ENCODE results near the gene MPIG6B.

The MPIG6B gene

DNA sequence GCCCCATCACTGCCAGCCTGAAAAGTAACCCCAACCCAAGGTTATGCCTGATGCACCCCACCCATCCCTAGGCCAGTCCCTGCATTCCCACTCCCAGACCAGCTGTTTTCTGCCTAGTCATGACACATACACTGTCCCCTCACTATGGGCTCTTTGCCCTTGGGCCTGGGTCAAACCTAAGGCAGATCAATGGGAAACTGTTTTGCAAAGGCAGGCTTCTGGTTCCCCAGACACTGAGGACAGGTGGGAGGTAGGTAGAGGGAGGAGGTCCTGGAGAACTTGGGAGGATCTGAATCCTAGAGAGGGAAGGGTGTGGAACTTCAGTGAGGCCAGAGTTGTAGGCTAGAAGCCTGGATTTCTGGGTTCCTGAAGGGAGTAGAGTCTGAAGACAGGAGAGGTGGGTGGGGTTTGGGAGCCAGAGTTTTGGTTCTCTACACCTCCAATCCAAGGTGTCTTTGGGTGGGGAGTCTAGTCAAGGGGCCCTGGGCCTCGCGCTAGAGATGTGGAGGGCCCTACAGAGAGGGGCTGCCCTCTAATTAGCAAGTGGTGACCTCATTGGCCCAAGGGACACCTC lies 11.2 kb downstream of the MPIG6B start:
- no peak for DNase-seq (ENCODE audit: low read depth, low spot score)
- peak overlapping the region; percentile 98 for H3K4me3 ChIP-seq (ENCODE audit: low read length)

DNA sequence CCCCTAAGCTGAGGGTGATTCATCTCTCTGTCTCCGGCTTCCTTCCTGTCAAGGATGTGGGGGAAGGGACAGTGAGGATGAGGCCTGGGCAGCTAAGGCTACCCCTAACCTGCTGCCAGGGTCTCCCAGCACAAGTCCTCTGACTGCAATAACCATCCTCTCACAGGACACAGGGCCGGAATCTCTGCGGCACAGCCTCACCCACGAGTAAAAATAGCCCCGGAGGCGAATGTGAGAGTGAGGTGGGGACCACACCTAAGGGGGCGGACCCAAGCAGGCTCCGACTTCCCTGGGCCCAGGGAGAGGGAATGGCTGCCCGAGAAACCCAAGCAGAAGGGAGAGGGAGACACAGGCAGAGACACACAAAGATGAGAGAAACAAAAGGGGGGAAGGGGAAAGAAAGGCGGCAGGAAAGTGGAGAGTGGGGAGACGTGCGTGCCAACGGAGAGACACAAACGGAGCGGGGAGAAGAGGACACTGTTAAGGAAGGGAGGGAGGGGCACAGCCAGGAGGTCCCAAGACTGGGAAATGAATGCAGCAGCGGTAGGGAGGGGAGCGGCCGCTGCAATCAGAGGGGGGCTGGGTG lies 11.7 kb downstream of the MPIG6B start:
- DNase-seq (ENCODE audit: low read depth, low spot score): peak; percentile 53
- H3K4me3 ChIP-seq (ENCODE audit: low read length): peak overlapping the region; percentile 98

DNA sequence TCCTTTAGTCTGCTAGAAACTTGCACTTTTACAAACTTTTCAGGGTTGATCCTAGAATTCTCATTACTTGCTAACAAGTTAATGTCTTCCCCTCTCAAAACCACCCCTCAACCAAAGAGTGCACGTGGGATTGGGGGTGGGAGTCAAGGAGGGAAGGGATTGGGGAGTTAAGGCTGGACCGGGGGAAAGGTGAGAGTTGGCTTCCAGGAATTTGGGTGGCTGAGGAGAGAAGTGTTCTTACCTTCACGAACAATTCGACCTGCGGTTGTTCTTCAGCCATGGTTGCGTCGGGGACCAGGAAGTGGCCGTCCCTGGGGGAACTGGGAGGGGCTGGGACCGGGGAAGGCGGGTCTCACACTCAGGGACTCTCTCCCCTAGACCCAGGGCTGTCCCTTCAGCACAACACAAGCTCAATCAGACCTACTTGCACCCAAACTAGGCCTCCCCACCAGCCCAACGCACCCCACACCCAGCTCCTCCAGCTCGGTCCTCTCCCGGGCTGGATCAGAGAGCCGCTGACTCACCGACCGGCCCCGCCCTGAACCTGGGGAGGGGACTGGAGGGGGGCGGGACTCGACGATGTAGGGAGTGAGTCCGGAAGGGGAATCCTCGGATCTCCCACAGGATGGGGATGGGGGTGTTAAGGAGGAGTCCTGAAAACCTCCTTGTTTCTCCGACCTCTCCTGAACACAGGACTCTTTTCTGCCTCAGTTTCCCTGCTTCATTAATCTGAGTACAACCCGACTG lies 13.0 kb downstream of the MPIG6B start, which contains the start of gene CLIC1:
TSS of gene CLIC1 (minus strand) at position 510 of the 747 bp plus-strand sequence. CDS start at position 280, 230 bp downstream.
- peak; percentile 73 for DNase-seq (ENCODE audit: low read depth, low spot score)
- peak within 1 kb of the TSS; percentile 98 for H3K4me3 ChIP-seq (ENCODE audit: low read length)

DNA sequence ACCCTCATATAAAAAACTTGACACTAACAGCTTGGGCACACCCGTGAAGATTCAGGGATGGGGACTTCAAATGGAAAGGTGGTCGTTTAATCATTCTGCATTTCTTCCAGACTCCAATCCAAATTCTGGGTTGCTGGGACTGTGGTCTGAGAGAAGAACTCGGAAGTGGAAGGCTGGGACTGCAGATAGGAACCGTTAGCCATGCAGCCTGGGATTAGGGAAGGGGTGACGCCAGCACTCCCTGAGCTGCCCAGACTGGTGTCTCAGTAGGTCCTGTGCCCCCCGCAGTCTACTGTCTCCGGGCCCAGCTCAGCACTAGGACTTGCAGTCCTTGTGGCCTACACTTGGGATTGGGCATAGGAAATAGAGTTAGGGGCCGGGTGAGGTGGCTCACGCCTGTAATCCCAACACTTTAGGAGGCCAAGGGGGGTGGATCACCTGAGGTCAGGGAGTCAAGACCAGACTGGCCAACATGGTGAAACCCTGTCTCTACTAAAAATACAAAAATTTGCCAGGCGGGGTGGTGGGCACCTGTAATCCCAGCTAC lies 13.7 kb downstream of the MPIG6B start:
- H3K4me3 ChIP-seq (ENCODE audit: low read length): peak overlapping the region; percentile 98
- no peak for DNase-seq (ENCODE audit: low read depth, low spot score)

DNA sequence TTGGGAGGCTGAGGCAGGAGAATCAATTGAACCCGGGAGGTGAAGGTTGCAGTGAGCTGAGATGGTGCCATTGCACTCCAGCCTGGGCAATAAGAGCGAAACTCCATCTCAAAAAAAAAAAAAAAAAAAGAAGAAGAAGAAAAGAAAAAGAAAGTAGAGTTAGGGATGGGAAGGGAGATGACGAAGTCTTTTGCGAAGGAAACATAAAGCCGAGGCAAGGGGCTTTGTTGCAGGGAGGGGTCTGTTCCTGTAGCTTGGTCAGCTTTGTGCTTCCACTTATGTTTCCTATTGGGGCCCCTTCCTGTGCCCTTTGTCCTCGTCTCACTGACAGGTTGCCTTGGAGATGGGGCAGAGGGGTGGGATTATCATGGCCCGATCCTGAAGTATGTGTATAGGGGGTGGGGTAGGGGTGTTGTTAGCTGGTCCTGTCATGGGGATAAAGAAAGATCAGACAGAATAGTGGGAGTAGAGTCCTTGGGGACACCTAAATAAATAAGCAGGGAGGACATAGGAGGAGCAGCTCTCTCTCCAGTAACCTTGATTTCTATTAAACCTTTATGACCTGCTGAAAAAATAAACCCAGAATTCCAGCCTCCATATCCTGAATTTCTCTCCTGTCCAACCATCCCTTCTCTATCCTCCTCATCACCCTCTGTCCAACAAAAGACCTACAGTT lies 14.3 kb downstream of the MPIG6B start:
- peak; percentile 67 for DNase-seq (ENCODE audit: low read depth, low spot score)
- H3K4me3 ChIP-seq (ENCODE audit: low read length): peak overlapping the region; percentile 98

DNA sequence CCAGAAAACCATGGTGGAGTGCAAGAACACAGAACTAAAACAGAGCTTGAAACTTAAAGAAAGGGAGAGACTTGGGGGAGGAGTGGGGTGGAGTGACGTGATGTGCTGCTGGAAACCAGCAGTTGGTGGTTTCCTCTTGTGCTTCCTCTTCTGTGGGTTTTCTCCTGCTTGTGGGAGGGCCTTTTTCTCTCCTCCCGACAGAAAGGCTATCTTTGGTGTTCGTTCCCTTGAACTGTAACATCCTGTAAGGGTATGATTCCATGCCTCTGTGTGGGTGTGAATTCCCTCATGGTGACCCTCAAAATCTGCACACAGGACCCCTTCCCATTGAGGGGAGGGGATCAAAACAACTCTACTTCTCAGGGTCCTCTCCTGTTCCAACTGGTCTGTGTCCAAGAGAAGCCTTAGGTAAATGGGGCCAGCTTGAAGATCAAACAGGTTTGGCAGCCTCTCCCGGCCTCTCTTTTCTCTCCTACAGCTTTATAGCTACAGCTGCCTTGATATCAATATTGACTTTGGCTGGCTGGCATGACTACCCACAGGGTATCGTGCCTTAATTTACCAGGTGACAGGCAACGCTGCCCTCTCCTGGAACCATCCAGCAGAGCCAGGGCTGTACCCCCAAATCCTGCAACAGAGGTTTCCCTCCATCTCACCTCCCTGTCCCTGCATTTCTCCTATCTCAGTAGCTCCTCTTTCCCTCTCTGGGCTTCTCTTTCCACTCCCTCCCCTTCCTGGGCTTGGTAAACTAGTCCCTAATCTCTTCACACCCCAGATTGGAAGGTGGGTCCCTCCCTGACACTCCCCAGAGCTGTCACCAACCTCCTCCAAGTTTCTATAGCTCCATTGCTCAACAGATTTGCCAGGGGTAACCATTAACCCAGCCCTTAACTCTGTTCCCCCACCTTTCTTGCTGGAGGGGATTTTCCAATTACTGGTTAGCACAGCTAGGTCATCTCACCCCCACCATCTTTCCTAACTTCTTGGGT lies 15.1 kb downstream of the MPIG6B start:
- H3K4me3 ChIP-seq (ENCODE audit: low read length): peak overlapping the region; percentile 98
- DNase-seq (ENCODE audit: low read depth, low spot score): peak; percentile 98

DNA sequence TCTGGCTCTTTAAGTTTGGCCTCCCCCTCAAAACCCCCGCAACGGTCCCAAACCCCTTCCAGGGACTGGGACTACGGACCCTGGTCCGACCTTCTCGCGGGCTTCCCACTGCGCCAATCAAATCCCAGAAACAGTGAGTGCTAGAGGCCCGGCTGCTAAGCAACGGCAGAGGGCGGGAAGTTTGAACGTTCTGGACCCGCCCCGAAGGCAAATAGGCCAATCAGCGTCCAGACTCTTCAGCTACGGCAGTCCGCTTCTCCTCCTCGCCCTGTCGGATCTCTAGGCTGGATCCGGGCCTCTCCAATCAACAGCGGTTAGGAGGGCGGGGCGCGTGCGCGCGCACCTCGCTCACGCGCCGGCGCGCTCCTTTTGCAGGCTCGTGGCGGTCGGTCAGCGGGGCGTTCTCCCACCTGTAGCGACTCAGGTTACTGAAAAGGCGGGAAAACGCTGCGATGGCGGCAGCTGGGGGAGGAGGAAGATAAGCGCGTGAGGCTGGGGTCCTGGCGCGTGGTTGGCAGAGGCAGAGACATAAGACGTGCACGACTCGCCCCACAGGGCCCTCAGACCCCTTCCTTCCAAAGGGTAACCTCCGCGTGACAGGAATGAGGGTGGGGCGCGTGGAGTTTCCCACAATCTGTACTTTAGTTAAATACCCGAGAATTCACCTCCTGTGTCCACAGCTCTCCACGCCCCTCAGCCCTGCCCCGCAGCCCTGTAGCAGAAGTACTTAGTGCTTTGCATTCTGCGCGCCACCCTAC lies 16.6 kb downstream of the MPIG6B start, which contains the start of gene MSH5:
TSS of gene MSH5 (plus strand) at position 367 of the 758 bp plus-strand sequence. CDS start 462 bp downstream, outside the sequence.
- peak; percentile 99 for DNase-seq (ENCODE audit: low read depth, low spot score)
- H3K4me3 ChIP-seq (ENCODE audit: low read length): peak within 1 kb of the TSS; percentile 98

DNA sequence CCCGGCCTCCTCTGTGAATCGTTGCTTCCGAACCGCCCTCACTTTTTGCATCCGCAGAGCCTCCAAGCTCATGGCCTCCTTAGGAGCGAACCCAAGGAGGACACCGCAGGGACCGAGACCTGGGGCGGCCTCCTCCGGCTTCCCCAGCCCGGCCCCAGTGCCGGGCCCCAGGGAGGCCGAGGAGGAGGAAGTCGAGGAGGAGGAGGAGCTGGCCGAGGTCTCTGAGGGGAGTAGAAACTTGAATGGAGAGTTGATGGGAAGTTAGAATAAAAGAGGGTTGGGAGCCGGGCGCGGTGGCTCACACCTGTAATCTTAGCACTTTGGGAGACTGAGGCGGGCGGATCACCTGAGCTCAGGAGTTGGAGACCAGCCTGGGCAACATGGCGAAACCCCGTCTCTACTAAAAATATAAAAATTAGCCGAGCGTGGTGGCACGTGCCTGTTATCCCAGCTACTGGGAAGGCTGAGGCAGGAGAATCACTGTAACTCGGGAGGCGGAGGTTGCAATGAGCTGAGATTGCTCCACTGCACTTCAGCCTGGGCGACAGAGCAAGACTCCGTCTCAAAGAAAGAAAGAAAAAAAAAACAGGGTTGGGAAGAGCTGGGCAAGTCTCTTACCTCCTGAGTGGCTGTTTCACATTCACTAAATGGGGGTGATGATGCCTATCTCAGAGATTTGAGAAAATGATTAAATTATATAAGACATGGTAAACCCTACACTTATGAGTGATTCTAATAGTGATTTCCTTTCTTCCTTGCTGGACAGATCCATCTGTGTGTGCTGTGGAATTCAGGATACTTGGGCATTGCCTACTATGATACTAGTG lies 17.4 kb downstream of the MPIG6B start:
- H3K4me3 ChIP-seq (ENCODE audit: low read length): peak overlapping the region; percentile 98
- DNase-seq (ENCODE audit: low read depth, low spot score): no peak

DNA sequence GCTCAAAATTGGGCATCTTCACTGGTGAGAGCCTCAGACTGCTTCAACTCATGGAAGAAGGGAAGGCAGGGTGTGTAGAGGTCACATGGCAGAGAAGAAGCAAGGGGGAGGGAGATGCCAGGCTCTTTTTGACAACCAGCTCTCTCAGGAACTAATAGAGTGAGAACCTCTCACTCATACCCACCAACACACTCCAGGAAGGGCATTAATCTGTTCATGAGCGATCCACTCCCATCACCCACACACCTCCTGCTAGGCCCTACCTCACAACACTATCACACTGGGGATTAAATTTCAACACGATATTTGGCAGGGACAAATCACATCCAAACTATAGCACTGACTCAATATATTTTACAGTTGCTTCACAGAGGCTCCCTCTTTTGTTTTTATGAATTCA lies 18.6 kb downstream of the MPIG6B start:
- no peak overlapping the region for H3K4me3 ChIP-seq (ENCODE audit: low read length)
- DNase-seq (ENCODE audit: low read depth, low spot score): no peak

DNA sequence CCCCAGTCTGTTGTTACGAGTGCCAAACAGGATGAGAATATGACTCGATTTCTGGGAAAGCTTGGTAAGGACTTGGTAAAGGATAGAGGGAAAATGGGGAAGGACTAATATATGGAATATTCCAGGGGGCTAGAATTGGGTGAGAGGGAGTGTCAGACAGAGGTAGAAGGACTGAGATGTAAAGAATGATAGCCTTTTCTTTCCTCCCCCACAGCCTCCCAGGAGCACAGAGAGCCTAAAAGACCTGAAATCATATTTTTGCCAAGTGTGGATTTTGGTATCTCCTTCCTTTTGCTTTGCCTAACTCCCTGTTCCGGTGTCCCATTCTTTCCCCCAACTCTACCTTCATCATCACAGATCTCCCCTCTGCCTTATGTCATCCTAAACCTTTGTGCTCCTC lies 19.7 kb downstream of the MPIG6B start:
- no peak overlapping the region for H3K4me3 ChIP-seq (ENCODE audit: low read length)
- no peak for DNase-seq (ENCODE audit: low read depth, low spot score)

DNA sequence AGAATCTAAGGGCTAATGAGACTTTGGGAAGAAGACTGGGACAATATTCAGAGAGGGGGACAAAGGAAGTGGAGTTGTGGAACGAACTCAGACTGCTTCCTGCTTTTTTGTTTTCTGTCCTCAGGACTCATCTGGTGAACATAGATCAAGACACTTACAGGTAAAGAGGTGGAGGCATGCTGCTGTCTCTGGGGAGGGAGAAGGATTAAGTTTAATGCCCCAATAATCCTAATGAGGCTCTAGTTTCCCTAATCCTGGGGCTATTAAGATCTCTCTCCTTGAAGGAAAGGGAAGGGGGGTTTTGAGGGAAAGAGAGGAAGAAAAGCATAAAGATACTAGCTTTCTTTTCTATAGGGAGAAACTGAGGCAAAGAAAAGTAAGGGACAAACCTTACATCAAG lies 21.2 kb downstream of the MPIG6B start:
- H3K4me3 ChIP-seq (ENCODE audit: low read length): no peak overlapping the region
- DNase-seq (ENCODE audit: low read depth, low spot score): no peak

DNA sequence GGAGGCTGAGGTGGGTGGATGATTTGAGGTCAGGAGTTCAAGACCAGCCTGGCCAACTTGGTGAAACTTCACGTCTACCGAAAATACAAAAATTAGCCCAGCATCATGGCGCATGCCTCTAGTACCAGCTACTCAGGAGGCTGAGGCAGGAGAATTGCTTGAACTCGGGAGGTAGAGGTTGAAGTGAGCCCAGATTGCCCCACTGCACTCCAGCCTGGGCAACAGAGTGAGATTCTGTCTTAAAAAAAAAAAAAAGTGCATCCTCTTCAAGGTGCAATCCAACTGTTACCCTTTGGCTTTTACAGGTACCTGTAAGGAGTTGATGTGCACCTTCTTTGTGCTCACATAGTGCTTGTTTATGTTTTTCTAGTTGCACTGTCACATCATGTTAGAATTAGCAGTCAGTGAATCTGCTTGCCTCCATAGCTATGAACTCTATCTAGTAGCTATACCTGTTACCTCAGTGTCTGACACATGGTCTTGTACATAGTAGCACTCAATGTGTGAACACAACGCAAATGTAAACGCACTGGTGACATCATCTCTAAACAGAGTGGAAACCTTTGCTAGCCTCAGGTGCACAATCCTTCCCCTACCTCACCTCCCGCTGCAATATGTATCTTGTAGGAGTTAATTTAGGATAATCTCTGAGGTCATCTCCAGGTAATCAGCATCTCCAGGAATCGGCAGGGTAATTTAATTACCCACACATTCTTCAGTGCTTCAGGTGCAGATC lies 26.3 kb downstream of the MPIG6B start:
- no peak overlapping the region for H3K4me3 ChIP-seq (ENCODE audit: low read length)
- no peak for DNase-seq (ENCODE audit: low read depth, low spot score)

DNA sequence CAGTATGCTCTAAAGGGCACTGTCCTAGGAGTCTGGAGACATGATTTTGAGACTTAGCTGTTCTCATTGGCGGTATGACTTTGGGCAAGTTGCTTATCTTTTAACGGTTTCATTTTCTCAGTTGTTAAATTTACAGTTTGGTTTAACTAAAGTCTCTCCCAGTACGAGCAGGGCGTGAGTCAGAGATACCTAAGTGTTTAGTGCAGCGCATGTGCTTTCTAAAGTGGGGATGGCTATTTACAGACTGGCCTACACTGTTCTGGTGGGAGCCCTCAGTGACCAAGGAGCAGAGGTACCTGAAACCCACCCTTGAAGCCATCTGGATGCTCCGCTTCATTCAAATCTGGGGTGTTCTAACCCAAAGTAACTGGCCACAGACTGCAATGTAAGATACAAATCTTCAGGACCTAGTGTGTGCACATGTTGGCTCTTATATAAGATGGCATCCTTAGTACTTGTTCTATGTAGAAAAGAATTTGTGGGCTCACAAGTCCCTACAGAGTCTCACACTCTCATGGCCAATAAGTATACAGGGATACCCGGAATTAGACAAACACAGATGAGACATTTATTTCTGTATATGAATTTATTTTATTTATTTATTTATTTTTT lies 27.3 kb downstream of the MPIG6B start:
- no peak overlapping the region for H3K4me3 ChIP-seq (ENCODE audit: low read length)
- no peak for DNase-seq (ENCODE audit: low read depth, low spot score)

DNA sequence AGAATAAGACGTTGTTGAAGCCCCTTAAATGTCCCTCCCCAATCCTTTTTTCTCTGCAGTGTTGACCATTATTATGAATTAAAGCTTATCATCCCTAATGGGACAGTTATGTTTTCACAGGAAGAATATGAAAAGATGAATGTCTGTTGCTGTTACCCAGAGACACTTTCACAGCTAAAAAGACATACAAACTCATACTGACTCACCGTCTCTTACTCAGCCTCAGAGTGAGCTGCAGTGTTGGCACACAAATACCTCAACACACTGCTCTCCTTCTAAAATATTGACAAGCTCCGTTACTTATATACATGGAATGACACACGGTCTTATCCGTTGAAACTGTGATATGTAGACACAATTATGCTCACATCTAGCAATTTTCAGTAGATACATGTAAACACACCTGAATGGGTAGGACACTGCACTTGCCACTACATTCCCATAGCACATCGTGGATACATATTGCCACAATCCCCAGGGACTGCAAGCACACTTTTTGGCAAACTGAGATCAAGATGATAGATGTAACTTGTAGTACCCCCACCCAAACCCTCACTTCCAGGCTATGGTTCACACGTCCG lies 29.7 kb downstream of the MPIG6B start:
- DNase-seq (ENCODE audit: low read depth, low spot score): no peak
- no peak overlapping the region for H3K4me3 ChIP-seq (ENCODE audit: low read length)

DNA sequence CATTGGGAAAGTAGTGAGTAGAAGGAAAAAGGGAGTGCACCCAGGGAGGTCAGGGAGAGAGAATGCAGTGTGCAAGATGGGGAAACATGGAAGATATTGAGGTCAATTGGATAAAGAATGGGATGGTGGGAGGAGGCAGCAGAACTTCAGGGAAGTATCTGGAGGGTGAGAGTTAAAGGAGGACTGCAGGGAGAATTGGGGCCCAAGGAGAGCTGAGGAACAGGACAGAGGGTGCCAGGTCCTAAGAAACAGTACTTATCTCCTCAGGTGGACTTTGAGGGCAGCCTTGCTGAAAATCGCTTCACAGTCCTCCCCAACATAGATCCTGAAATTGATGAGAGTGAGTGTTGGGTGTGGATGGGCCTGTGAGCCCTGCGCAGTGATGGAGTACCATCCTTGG lies 35.1 kb downstream of the MPIG6B start:
- H3K4me3 ChIP-seq (ENCODE audit: low read length): no peak overlapping the region
- no peak for DNase-seq (ENCODE audit: low read depth, low spot score)

DNA sequence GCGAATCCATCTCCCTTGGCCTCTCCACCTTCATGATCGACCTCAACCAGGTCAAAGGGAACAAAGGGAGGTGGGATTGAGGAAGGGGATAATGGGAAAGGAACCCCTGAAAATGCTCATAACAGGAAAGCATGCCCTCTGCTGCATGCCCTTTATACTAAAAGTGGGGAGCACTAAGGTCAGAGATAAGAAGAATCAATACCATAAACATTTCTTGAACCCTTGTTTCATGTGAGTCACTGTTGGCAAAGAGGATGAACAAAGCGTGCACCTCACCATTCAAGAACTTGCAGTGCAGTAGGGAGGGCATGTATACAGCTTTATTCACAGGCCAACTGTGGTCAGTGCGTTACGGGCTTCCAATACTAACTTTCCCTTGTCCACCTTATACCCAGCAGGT lies 37.6 kb downstream of the MPIG6B start:
- H3K4me3 ChIP-seq (ENCODE audit: low read length): no peak overlapping the region
- no peak for DNase-seq (ENCODE audit: low read depth, low spot score)
